ENCODE measurements around the gene ZMIZ1.

DNA sequence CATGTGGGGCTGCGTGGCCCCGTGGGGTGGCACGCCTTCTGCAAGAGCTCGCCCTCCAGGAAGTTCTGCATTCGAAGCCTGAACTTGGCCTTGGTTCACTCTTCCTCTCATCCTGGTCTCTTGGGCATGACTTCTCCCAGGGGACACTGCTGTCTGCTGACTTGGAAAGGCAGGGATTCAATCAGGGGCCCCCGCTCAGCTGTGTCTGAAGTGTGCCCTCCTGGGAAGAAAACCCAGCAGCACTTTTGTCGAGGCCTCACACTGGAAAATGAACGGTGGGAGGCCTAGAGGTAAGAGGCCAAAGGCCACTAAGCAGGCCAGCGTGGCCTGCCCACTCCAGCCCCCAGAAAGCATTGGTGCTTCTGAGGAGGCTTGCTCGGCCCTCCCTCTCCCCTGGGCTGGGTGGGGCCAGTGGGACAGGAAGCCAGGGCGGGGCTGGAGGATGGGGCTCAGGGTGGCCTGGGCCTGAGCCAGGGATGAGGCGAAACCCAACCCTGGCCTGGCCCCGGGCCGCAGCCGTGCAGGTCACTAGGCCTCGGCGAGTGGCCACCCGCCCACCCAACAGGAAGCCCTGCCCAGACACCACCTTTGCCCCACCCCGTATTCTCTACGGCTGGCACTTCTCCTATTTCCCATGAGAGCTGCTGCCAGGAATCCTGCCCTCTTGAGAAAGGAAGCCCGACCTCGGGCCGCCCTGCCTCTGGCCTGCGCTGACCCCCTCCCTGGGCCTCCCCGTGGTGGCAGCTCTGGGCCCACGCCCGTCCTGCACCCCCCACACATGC lies 81.1 kb downstream of the ZMIZ1 start:
- TF ChIP-seq CTCF (IDR thresholded peaks at IDR 0.05) (no peak), POLR2A (IDR thresholded peaks at IDR 0.05) (no peak)

Measured in adrenal gland (tissue), 5 donors.